GM12892 (cell line): ENCODE measurements around the gene PIP5KL1.
A peak's percentile ranks its signal among the peaks of the same experiment; 100 is the strongest.
"Not testable (repeated sequence)": the region's sequence is repeated elsewhere in the genome, so short reads cannot be mapped to it uniquely, and the experiment has no call there.

Experiments used
- DNase-seq: peaks from one replicate; pipeline ENCODE4 v3.0.0; 2011; ENCODE audit not compliant: insufficient read length
- FAIRE-seq: peaks from 2 replicates; lab custom pipeline; 2011; peaks lifted over from hg19 to GRCh38; lab: Jason Lieb, UNC
- POLR2A ChIP-seq: IDR thresholded peaks from 2 replicates; pipeline ENCODE4 v1.6.1; 2011; ENCODE audit warnings: low read depth, low read length, control low read depth
- POLR2AphosphoS5 ChIP-seq: IDR thresholded peaks from 2 replicates; pipeline ENCODE4 v1.6.1; 2011; ENCODE audit warnings: low read depth, low read length, control low read depth
- TAF1 ChIP-seq: IDR thresholded peaks from 2 replicates; pipeline ENCODE4 v1.6.1; 2011; ENCODE audit warnings: low read depth, mild to moderate bottlenecking, control low read depth, low read length, borderline replicate concordance

PIP5KL1 gene

GRCh38 chr9:127884427-127884911 is 46.1 kb downstream of the PIP5KL1 start:
- TF ChIP-seq TAF1: no peak
- TF ChIP-seq POLR2A: no peak
- no peak for TF ChIP-seq POLR2AphosphoS5
- peak; percentile 21 for FAIRE-seq
- no peak for DNase-seq

GRCh38 chr9:127883959-127884358 is 46.6 kb downstream of the PIP5KL1 start:
- no peak for FAIRE-seq
- DNase-seq: no peak
- TF ChIP-seq POLR2A: no peak
- no peak for TF ChIP-seq POLR2AphosphoS5
- no peak for TF ChIP-seq TAF1

- not testable (repeated sequence) for FAIRE-seq, DNase-seq
Measured at GRCh38 chr9:127881715-127882114, 48.9 kb downstream of the PIP5KL1 start.

GRCh38 chr9:127880143-127880542 is 50.4 kb downstream of the PIP5KL1 start:
- FAIRE-seq (no peak), DNase-seq (no peak)
- TF ChIP-seq POLR2AphosphoS5 (no peak), POLR2A (no peak), TAF1 (no peak)

- no peak for FAIRE-seq
- no peak for DNase-seq
- TF ChIP-seq POLR2AphosphoS5 (no peak), POLR2A (no peak), TAF1 (no peak)
Measured at GRCh38 chr9:127878652-127879390, 51.8 kb downstream of the PIP5KL1 start.

- no peak for FAIRE-seq
- DNase-seq: no peak
- TF ChIP-seq POLR2AphosphoS5: no peak
- TF ChIP-seq TAF1: no peak
- no peak for TF ChIP-seq POLR2A
Measured at GRCh38 chr9:127878001-127878651, 52.5 kb downstream of the PIP5KL1 start.

GRCh38 chr9:127877566-127877998 is 53.0 kb downstream of the PIP5KL1 start, which contains the start of gene AK1:
TSS of gene AK1 (minus strand) at chr9:127877675. CDS start at chr9:127874617, 3,058 bp downstream.
- DNase-seq (no peak), FAIRE-seq (no peak)
- TF ChIP-seq POLR2A (no peak), TAF1 (no peak), POLR2AphosphoS5 (no peak)

GRCh38 chr9:127876764-127877562 is 53.6 kb downstream of the PIP5KL1 start:
- no peak for TF ChIP-seq TAF1
- no peak for TF ChIP-seq POLR2A
- TF ChIP-seq POLR2AphosphoS5: no peak
- FAIRE-seq (no peak), DNase-seq (no peak)

GRCh38 chr9:127876026-127876763 is 54.4 kb downstream of the PIP5KL1 start:
- DNase-seq (no peak), FAIRE-seq (no peak)
- no peak for TF ChIP-seq TAF1
- TF ChIP-seq POLR2A: no peak
- TF ChIP-seq POLR2AphosphoS5: no peak

- TF ChIP-seq POLR2AphosphoS5 (no peak), POLR2A (no peak), TAF1 (no peak)
- FAIRE-seq (no peak), DNase-seq (no peak)
Measured at GRCh38 chr9:127875306-127875966, 55.1 kb downstream of the PIP5KL1 start.
